ENCODE results near the gene CNTN4. TPM values are rescaled to one million over a fixed set of nuclear protein-coding genes. Genes with fewer than 3 reads are reported as not detected.

CNTN4 gene
- total RNA-seq, 6 experiments from 2014 or later = 1.5 to 3.9 (median 1.7) TPM

DNA sequence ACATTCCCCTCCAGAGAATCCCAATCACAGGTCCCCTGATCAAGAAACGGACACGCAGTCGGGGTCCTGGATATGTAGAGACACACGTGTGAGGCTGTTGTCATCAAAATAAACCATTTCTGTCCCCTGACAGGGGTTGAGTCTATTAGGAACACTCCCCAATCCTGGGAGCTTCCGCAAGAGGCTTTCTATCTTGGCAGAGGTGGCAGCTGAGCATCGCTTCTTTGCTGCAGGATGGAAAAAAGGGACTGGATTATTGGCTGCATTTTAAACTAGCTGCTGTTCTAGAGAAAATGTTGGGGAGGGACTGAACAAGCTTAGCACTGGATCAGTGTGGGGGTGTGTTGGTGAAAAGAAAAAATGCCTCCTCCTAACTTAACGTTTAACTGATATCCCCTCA is 2.5 kb upstream of the CNTN4 start:
- H3K36me3 ChIP-seq = no peaks in the 10 kb centered on the region
- no peak overlapping the region for H3K4me3 ChIP-seq
- H3K9me3 ChIP-seq = no peaks in the 10 kb centered on the region
- intact Hi-C loops (cut with DNase I) = no loop called here
- ATAC-seq (no peak), DNase-seq (no peak)
- no peak for TF ChIP-seq POLR2A (IDR thresholded peaks at IDR 0.05)
- TF ChIP-seq, protein P1, sequence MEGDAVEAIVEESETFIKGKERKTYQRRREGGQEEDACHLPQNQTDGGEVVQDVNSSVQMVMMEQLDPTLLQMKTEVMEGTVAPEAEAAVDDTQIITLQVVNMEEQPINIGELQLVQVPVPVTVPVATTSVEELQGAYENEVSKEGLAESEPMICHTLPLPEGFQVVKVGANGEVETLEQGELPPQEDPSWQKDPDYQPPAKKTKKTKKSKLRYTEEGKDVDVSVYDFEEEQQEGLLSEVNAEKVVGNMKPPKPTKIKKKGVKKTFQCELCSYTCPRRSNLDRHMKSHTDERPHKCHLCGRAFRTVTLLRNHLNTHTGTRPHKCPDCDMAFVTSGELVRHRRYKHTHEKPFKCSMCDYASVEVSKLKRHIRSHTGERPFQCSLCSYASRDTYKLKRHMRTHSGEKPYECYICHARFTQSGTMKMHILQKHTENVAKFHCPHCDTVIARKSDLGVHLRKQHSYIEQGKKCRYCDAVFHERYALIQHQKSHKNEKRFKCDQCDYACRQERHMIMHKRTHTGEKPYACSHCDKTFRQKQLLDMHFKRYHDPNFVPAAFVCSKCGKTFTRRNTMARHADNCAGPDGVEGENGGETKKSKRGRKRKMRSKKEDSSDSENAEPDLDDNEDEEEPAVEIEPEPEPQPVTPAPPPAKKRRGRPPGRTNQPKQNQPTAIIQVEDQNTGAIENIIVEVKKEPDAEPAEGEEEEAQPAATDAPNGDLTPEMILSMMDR (IDR thresholded peaks at IDR 0.05) = no peak
- 8% methylated on average over 5 of the region's 7 CpGs for WGBS (ENCODE audit: insufficient coverage, low coverage, low lambda C conversion rate, missing lambda C conversion rate)
- H3K27me3 ChIP-seq = no peaks in the 10 kb centered on the region
- H3K4me1 ChIP-seq = no peaks in the 10 kb centered on the region
- H3K27ac ChIP-seq = no peak overlapping the region

DNA sequence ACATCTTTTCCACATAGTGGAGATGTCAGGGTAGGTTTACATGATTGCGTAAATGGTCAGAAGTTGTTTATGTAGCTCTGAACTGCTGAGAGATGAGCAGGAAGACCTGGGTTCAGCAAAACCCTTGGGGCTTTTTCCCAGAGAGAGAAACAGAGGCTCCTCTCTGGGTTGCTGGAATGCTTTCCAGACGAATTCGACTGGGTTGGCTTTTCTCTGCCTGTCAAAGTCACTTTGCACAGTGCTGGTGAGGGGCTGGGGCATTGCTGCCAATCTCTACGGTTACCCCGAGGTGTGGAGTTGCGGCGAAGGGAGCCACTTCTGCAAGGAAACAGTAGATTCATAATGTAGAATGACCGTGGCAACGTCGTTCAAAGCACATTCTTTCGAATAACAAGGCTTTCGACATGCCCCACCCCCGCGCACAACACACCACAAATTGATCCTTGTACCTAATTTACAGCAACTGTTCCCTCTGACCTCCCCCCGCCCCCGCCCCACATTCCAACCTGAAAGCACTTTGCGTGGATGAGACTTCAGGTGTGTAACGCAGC is 950 bp upstream of the CNTN4 start:
- H3K27me3 ChIP-seq = no peaks in the 10 kb centered on the region
- 6% methylated on average over 17 of the region's 18 CpGs for WGBS (ENCODE audit: insufficient coverage, low coverage, low lambda C conversion rate, missing lambda C conversion rate)
- peak overlapping the region in 1 of 3 donors; percentile 23 for H3K4me3 ChIP-seq
- H3K36me3 ChIP-seq = no peaks in the 10 kb centered on the region
- no peaks in the 10 kb centered on the region for H3K9me3 ChIP-seq
- no peak for DNase-seq
- H3K4me1 ChIP-seq = no peaks in the 10 kb centered on the region
- peak in 1 of 4 donors; percentile 27 for ATAC-seq
- TF ChIP-seq POLR2A (IDR thresholded peaks at IDR 0.05) = no peak
- TF ChIP-seq, protein P1 (IDR thresholded peaks at IDR 0.05) = no peak
- intact Hi-C loops (cut with DNase I) = no loop called here
- no peak overlapping the region for H3K27ac ChIP-seq

DNA sequence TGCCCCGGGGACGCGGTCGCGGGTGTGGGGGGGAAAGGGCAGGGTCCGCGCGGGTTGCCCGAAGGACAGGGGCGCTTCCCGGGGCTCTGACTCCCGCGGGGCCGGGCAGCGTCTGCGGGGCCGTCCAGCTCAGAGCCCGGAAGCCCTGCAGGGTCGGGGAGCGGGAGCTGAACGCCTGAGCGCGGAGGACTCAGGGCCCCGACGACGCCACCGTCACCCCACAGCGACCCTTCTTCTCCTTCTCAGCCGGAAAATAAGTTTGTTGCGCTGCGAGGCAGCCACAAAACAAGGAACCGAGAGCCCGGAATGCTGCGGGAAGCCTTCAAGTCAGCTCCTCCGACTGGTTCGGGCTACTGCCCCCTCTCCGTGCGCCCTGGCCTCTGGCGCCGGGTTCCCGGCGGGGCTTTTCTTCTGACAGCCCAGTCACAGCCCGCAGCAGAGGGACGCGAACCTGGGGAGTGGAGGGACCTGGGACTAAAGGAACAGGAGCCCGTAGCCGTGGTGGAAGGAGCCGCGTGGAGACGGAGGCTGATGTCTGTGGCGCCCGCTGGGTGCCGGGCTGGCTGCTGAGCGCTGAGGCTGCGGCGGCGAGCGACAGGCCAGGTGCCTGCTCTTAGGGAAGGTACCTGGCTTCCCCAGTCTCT is 484 bp downstream of the CNTN4 start:
- ATAC-seq (peak in 2 of 4 donors; percentile 28 to 43), DNase-seq (no peak)
- H3K4me1 ChIP-seq = no peaks in the 10 kb centered on the region
- intact Hi-C loops (cut with DNase I) = no loop called here
- H3K27ac ChIP-seq = peak overlapping the region in 2 of 3 donors; percentile 21 to 37
- H3K9me3 ChIP-seq = no peaks in the 10 kb centered on the region
- TF ChIP-seq, protein P1 (IDR thresholded peaks at IDR 0.05) = no peak
- TF ChIP-seq POLR2A (IDR thresholded peaks at IDR 0.05) = no peak
- peak overlapping the region; percentile 4 to 48 (median 31) for H3K4me3 ChIP-seq
- H3K27me3 ChIP-seq = no peaks in the 10 kb centered on the region
- no peaks in the 10 kb centered on the region for H3K36me3 ChIP-seq
- WGBS (ENCODE audit: insufficient coverage, low coverage, low lambda C conversion rate, missing lambda C conversion rate) = 3% methylated on average over 15 of the region's 58 CpGs

DNA sequence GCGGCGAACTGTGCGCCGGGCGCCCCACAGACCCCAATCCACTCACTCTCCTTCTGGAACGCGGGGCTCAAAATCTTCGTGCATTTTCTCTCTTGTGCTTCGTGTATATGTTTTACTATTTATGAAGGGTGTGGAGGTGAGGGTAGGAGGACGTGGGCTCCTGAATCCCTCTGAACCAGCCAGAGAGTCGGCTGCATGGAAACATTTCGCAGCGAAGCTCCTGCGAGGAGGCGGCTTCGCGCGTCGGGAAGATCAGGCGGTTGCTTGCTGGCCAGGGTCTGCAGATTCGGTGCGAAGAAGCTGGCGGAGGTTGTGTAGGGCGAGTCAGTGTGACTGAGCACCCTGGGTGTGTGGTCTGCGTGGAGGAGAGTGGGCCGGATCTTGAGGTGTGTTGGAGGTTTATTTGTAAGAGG is 1.1 kb downstream of the CNTN4 start:
- H3K27me3 ChIP-seq = no peaks in the 10 kb centered on the region
- ATAC-seq (no peak), DNase-seq (no peak)
- intact Hi-C loops (cut with DNase I) = no loop called here
- H3K27ac ChIP-seq = no peak overlapping the region
- TF ChIP-seq, protein P1 (IDR thresholded peaks at IDR 0.05) = no peak
- TF ChIP-seq POLR2A (IDR thresholded peaks at IDR 0.05) = no peak
- H3K4me1 ChIP-seq = no peaks in the 10 kb centered on the region
- H3K4me3 ChIP-seq = peak overlapping the region in 2 of 3 donors; percentile 31 to 48
- H3K9me3 ChIP-seq = no peaks in the 10 kb centered on the region
- WGBS (ENCODE audit: insufficient coverage, low coverage, low lambda C conversion rate, missing lambda C conversion rate) = 3% methylated on average over 17 of the region's 26 CpGs
- no peaks in the 10 kb centered on the region for H3K36me3 ChIP-seq

All from right lobe of liver (tissue), 6 donors.